HUES64 (cell line): Measurements from ENCODE around the gene CDC42BPB.

ENCODE experiments used
- H3K27ac ChIP-seq: 2 replicates; pipeline ENCODE4 v1.7.0; 2013; ENCODE audit warnings: low read depth, low read length, inconsistent platforms
- H3K27me3 ChIP-seq: 2 replicates; pipeline ENCODE4 v1.6.1; 2013; ENCODE audit warnings: mild to moderate bottlenecking, low read length; ENCODE audit not compliant: insufficient read depth
- H3K36me3 ChIP-seq: 2 replicates; pipeline ENCODE4 v1.6.1; 2013; ENCODE audit warnings: mild to moderate bottlenecking, low read length; ENCODE audit not compliant: insufficient read depth
- H3K4me1 ChIP-seq: 2 replicates; pipeline ENCODE4 v1.6.1; 2013; ENCODE audit warnings: mild to moderate bottlenecking, low read length, moderate library complexity; ENCODE audit not compliant: insufficient read depth
- H3K4me3 ChIP-seq: 2 replicates; pipeline ENCODE4 v1.5.1; 2013; ENCODE audit warnings: mild to moderate bottlenecking, low read length, moderate library complexity
- H3K9ac ChIP-seq: 2 replicates; pipeline ENCODE4 v1.6.1; 2013; ENCODE audit warnings: mild to moderate bottlenecking, low read depth, low read length
- H3K9me3 ChIP-seq: 2 replicates; pipeline ENCODE4 v1.6.1; 2013; ENCODE audit warnings: low read depth, low read length; ENCODE audit not compliant: insufficient read depth
- WGBS: fragments of 150-250, 120-280 bp; methylation state at CpG from one replicate; pipeline ENCODE4 v1.1.7; 2013; ENCODE audit warnings: missing lambda C conversion rate; 5-methylcytosine and 5-hydroxymethylcytosine counted together

CDC42BPB gene

GRCh38 chr14:103008126-103008525 is 49.2 kb downstream of the CDC42BPB start:
- Histone ChIP-seq H3K9me3 (no peaks in the 10 kb centered on the region), H3K36me3 (peaks cover 35% of the 10 kb centered on the region), H3K27me3 (no peaks in the 10 kb centered on the region), H3K4me3 (no peak overlapping the region), H3K4me1 (no peaks in the 10 kb centered on the region), H3K9ac (no peak overlapping the region), H3K27ac (no peak overlapping the region)
- WGBS: 93% methylated on average over 10 of the region's 10 CpGs

DNA sequence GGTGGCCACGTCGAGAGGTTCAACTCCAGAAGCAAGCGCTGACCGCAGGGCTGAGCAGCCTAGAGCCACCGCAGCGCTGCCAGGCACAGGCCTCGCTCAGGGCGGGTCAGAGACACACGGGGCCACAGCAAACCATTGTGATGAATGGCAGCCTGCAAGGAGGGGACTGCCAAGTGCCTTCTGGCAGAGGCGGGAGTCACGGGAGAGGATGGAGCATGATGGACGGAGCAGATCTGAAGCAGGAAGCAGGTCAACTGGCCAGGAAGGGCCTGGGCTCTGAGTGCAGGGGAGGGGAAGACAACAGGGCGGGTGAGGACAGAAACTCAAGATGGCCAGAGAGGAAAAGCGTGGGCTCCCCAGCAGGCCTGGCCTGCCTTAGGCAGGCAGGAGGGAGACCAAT is 49.8 kb downstream of the CDC42BPB start:
- no peaks in the 10 kb centered on the region for H3K9me3 ChIP-seq
- H3K36me3 ChIP-seq: peaks cover 41% of the 10 kb centered on the region
- no peak overlapping the region for H3K4me3 ChIP-seq
- 94% methylated on average over 14 of the region's 14 CpGs for WGBS
- no peak overlapping the region for H3K9ac ChIP-seq
- H3K4me1 ChIP-seq: no peaks in the 10 kb centered on the region
- H3K27ac ChIP-seq: no peak overlapping the region
- no peaks in the 10 kb centered on the region for H3K27me3 ChIP-seq

DNA sequence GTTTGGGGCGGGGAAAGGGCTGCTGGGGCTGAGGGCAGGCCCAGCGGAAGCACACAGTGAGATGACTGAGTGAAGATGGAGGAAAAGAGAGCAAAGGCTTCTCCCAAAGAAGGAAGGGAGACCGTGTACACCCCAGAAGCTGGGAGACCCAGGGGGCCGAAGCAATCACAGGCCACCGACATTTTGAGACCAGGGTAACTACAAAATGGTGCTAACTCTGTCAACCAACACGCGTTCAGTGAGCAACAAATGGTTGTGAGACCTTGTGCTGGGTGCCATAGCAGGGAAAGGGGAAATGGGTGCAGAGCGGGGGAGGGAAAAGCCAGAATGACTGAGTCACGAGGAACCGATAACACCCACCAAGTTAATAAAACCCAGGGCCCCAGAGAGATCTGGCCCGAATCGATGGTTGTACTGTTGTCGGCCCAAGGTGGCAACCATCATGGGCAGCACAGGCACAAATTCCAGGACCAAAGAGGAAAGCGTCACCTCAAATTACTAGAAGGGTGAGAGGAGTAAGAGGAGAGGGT is 50.3 kb downstream of the CDC42BPB start:
- WGBS: 93% methylated on average over 14 of the region's 14 CpGs
- Histone ChIP-seq H3K4me3 (no peak overlapping the region), H3K36me3 (peaks cover 46% of the 10 kb centered on the region), H3K9ac (no peak overlapping the region), H3K9me3 (no peaks in the 10 kb centered on the region), H3K27ac (no peak overlapping the region), H3K27me3 (no peaks in the 10 kb centered on the region), H3K4me1 (no peaks in the 10 kb centered on the region)

DNA sequence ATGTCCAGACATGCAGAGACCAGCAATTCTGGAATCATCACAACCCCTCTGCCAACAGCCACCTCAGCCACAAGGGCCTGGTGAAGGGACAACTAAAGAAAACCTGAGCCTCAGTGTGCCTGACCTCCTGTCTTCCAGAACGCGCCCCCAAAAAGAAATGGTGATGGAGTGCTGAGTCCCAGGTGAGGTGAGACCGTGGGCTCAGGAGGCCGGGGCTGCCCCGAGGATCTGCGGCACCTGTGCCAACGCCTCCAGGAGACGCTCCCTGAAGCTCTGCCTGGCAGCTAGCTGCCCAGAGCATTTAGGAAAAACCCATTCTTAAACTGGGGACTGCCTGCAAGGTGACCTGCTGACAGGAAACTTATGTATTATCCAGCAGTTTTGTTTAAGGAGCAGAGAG is 51.2 kb downstream of the CDC42BPB start:
- 98% methylated on average over 8 of the region's 8 CpGs for WGBS
- no peaks in the 10 kb centered on the region for H3K9me3 ChIP-seq
- H3K9ac ChIP-seq: no peak overlapping the region
- peaks cover 50% of the 10 kb centered on the region for H3K36me3 ChIP-seq
- H3K27me3 ChIP-seq: no peaks in the 10 kb centered on the region
- no peaks in the 10 kb centered on the region for H3K4me1 ChIP-seq
- no peak overlapping the region for H3K4me3 ChIP-seq
- no peak overlapping the region for H3K27ac ChIP-seq

DNA sequence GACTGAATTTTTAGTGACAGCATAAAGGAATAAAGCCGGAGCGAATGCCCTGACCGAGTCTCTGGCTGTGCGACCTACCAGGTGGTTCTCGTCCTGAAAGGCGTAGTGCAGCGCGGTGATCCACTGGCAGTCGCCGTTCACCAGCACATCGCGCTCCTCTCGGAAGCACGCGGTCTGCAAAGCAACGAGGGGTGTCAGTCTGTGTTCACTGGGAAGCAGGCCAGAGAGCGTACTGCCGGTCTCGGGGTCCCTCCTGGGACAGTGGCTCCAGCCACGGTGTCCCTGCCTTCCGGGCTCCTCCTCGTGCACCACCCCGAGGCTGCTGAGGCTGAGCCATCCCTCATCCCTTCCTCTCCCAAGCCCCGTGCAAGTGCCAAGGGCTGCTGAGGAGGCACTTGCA is 53.5 kb downstream of the CDC42BPB start:
- Histone ChIP-seq H3K36me3 (peaks cover 60% of the 10 kb centered on the region), H3K9ac (no peak overlapping the region), H3K27me3 (no peaks in the 10 kb centered on the region), H3K4me1 (no peaks in the 10 kb centered on the region), H3K27ac (no peak overlapping the region), H3K9me3 (no peaks in the 10 kb centered on the region), H3K4me3 (no peak overlapping the region)
- WGBS: 96% methylated on average over 24 of the region's 24 CpGs

- Histone ChIP-seq H3K27ac (no peak overlapping the region), H3K9me3 (no peaks in the 10 kb centered on the region), H3K9ac (no peak overlapping the region), H3K4me1 (no peaks in the 10 kb centered on the region), H3K4me3 (no peak overlapping the region), H3K36me3 (peaks cover 60% of the 10 kb centered on the region), H3K27me3 (no peaks in the 10 kb centered on the region)
- WGBS: 95% methylated on average over 14 of the region's 14 CpGs
Observed at GRCh38 chr14:103003351-103003615, 54.1 kb downstream of the CDC42BPB start.

GRCh38 chr14:103002578-103003350 is 54.6 kb downstream of the CDC42BPB start:
- Histone ChIP-seq H3K9me3 (no peaks in the 10 kb centered on the region), H3K27me3 (no peaks in the 10 kb centered on the region), H3K36me3 (peaks cover 59% of the 10 kb centered on the region), H3K4me3 (no peak overlapping the region), H3K4me1 (no peaks in the 10 kb centered on the region), H3K9ac (no peak overlapping the region; the same call in 1 of the 2 replicates), H3K27ac (no peak overlapping the region)
- 95% methylated on average over 22 of the region's 22 CpGs for WGBS

- 94% methylated on average over 37 of the region's 37 CpGs for WGBS
- Histone ChIP-seq H3K9ac (no peak overlapping the region), H3K4me3 (no peak overlapping the region), H3K9me3 (no peaks in the 10 kb centered on the region), H3K27ac (no peak overlapping the region), H3K27me3 (no peaks in the 10 kb centered on the region), H3K4me1 (no peaks in the 10 kb centered on the region), H3K36me3 (peaks cover 62% of the 10 kb centered on the region)
Observed at GRCh38 chr14:103001651-103002396, 55.5 kb downstream of the CDC42BPB start.

DNA sequence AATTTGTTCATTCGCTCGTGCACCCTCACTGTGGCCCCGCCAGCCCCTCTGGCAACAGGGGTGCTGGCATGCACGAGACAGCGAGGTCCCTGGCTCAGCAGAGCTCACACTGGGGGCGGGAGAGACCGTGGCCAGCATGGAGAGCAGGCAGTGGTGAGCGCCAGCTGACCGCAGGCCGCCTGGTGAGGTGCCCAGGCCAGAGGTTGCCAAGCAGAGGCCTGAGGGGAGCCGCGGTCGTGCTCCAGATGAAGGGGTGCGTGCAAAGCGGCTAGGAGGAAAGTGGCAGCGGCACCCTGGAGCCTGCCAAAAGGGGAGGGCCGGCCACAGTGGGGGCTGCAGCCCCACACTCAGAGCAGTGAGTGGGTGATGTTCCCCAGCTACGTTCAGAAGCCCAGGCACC is 56.1 kb downstream of the CDC42BPB start:
- Histone ChIP-seq H3K36me3 (peaks cover 64% of the 10 kb centered on the region), H3K27me3 (no peaks in the 10 kb centered on the region), H3K4me3 (no peak overlapping the region), H3K9me3 (no peaks in the 10 kb centered on the region), H3K9ac (no peak overlapping the region), H3K27ac (no peak overlapping the region), H3K4me1 (no peaks in the 10 kb centered on the region)
- 94% methylated on average over 18 of the region's 18 CpGs for WGBS

DNA sequence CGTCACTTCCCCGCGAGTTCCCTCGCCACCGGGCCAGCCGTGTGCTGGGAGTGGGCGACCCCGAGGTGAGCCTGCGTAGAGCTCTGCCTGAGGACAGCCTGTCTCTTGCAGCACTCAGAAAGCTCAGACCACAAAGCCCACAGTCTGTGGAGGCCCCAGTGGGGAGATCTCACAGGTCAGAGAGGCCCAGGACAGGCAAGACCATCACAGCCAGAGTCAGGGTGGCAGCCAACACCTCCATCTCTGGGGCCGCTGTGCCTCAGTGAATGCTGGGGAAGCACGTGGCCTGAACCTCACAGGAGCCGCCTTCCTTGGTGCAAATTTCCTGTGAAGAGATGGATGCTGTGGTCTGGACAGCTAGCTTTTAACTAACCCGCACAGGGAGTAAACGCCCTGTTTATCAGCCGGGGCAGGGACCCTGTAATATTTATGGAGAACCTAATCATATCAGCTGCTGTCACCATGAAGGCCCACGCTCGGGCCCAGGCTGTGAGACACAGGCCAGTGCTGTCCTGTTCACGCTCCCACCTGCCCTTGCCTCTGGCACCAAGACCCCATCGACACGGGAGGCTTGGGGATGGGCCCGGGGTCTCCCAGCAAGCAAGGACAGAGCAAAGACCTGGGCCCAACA is 56.9 kb downstream of the CDC42BPB start:
- no peak overlapping the region; the same call in 1 of the 2 replicates for H3K9ac ChIP-seq
- WGBS: 96% methylated on average over 21 of the region's 21 CpGs
- no peaks in the 10 kb centered on the region for H3K9me3 ChIP-seq
- no peak overlapping the region for H3K4me3 ChIP-seq
- H3K36me3 ChIP-seq: peaks cover 68% of the 10 kb centered on the region
- H3K27ac ChIP-seq: no peak overlapping the region
- H3K27me3 ChIP-seq: no peaks in the 10 kb centered on the region
- no peaks in the 10 kb centered on the region for H3K4me1 ChIP-seq

DNA sequence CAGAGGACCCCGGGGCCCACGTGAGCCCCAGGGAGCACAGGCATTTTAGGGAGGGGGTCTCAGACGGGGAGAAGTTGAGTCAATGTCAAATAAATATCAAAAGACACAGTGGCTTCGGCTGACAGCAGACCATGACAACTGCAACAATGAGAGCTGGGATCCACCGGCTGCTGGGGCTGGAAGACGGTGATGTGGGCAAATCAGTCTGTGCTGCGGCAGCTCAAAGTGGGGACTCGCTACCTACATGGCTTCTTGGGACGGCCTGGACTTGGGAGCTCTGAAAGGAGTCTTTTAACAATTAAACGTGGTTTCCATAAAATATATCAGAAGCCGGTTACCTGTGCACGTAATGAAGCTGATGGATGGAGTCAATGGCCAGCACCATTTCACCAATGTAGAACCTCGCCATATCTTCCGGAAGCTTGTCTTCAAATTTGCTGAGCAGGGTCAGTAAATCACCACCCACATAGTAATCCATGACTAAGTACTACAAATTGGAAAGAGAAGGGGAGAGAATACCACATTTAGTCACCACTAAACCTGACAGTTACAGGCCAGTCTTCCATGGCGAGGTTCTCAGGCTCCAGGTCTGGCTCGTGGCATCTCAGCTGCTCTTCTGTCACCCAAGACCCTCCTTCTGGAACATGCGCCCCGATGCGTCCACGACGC is 58.0 kb downstream of the CDC42BPB start:
- Histone ChIP-seq H3K4me1 (no peaks in the 10 kb centered on the region), H3K9me3 (no peaks in the 10 kb centered on the region), H3K36me3 (peaks cover 72% of the 10 kb centered on the region), H3K27ac (no peak overlapping the region), H3K9ac (no peak overlapping the region), H3K27me3 (no peaks in the 10 kb centered on the region), H3K4me3 (no peak overlapping the region)
- 97% methylated on average over 21 of the region's 21 CpGs for WGBS
